IMR-90 (cell line): ENCODE measurements around the gene MEIS3. TPM values are rescaled to one million over a fixed set of nuclear protein-coding genes. Genes with fewer than 3 reads are reported as not detected.

Source experiments
- ATAC-seq: fragments of 200-7000 bp; cut with Tn5 transposase; 2 replicates; pipeline ENCODE4 v1.9.1; 2020; ENCODE audit warnings: low read depth, mild to moderate bottlenecking, moderate library complexity
- BruUV-seq: library from RNA; stranded (reverse); fragments of 400-500 nt; replicated peaks from 2 replicates; lab custom pipeline; 2021; lab: Mats Ljungman, UMichigan
- CTCF ChIA-PET: fragments of 300-600 bp; formaldehyde crosslinking; extraction: SDS; loops from one replicate; lab custom pipeline; 2021; ENCODE audit warnings: antibody characterized with exemption; lab: Yijun Ruan, JAX
- POLR2A ChIA-PET: fragments of 300-600 bp; sonication (Branson Sonifier 250); formaldehyde crosslinking; loops from one replicate; lab custom pipeline; 2022; ENCODE audit warnings: antibody characterized with exemption; ENCODE audit not compliant: unreplicated experiment; lab: Charles Lee
- DNase-seq: peaks from one replicate; pipeline ENCODE4 v3.0.0; 2013
- H2AFZ ChIP-seq: replicated peaks from 2 replicates; pipeline ENCODE3; 2013; ENCODE audit warnings: low read length, mild to moderate bottlenecking; ENCODE audit not compliant: poor library complexity
- H2AK5ac ChIP-seq: 2 replicates; pipeline ENCODE4 v1.6.1; 2013; ENCODE audit warnings: low read depth, low read length, inconsistent platforms
- H2AK9ac ChIP-seq: replicated peaks from 2 replicates; pipeline ENCODE3; 2013; ENCODE audit warnings: mild to moderate bottlenecking, low read depth, low read length, moderate library complexity; ENCODE audit not compliant: poor library complexity
- H2BK120ac ChIP-seq: 2 replicates; pipeline ENCODE4 v1.6.1; 2013; ENCODE audit warnings: low read depth, low read length, inconsistent platforms
- H2BK15ac ChIP-seq: 3 replicates; pipeline ENCODE4 v1.6.1; 2013; ENCODE audit warnings: low read depth, low read length, inconsistent platforms
- H2BK20ac ChIP-seq: 2 replicates; pipeline ENCODE4 v1.6.1; 2013; ENCODE audit warnings: low read depth, mild to moderate bottlenecking, inconsistent platforms, low read length, moderate library complexity
- H2BK5ac ChIP-seq: 2 replicates; pipeline ENCODE4 v1.6.1; 2013; ENCODE audit warnings: mild to moderate bottlenecking, low read depth, low read length, inconsistent platforms; ENCODE audit not compliant: poor library complexity, severe bottlenecking
- H3K14ac ChIP-seq: replicated peaks from 2 replicates; pipeline ENCODE4 v1.6.1; 2013; ENCODE audit warnings: low read depth, low read length, inconsistent platforms
- H3K18ac ChIP-seq: 2 replicates; pipeline ENCODE4 v1.6.1; 2013; ENCODE audit warnings: low read depth, low read length, control low read depth
- H3K23ac ChIP-seq: 2 replicates; pipeline ENCODE4 v1.6.1; 2013; ENCODE audit warnings: low read depth, low read length, inconsistent platforms
- H3K27ac ChIP-seq: 2 replicates; pipeline ENCODE4 v1.5.1; 2013; ENCODE audit warnings: mild to moderate bottlenecking, control low read depth, low read length; ENCODE audit not compliant: insufficient read depth
- H3K27me3 ChIP-seq: 2 replicates; pipeline ENCODE4 v1.6.1; 2013; ENCODE audit warnings: low read length; ENCODE audit not compliant: control insufficient read depth, insufficient read depth
- H3K36me3 ChIP-seq: 2 replicates; pipeline ENCODE4 v1.6.1; 2013; ENCODE audit warnings: low read length, mixed read lengths; ENCODE audit not compliant: control insufficient read depth, insufficient read depth
- H3K4ac ChIP-seq: 2 replicates; pipeline ENCODE4 v1.6.1; 2013; ENCODE audit warnings: low read depth, low read length, inconsistent platforms
- H3K4me1 ChIP-seq: 2 replicates; pipeline ENCODE4 v1.6.1; 2013; ENCODE audit warnings: low read length, mixed read lengths; ENCODE audit not compliant: control insufficient read depth, insufficient read depth
- H3K4me2 ChIP-seq: 2 replicates; pipeline ENCODE4 v1.6.1; 2013; ENCODE audit warnings: low read depth, mild to moderate bottlenecking, control low read depth, low read length, moderate library complexity
- H3K4me3 ChIP-seq: 2 replicates; pipeline ENCODE4 v1.5.1; 2013; ENCODE audit warnings: low read depth, mild to moderate bottlenecking, control low read depth, low read length, moderate library complexity; ENCODE audit not compliant: insufficient read depth
- H3K56ac ChIP-seq: 2 replicates; pipeline ENCODE4 v1.6.1; 2013; ENCODE audit warnings: low read length, inconsistent platforms; ENCODE audit not compliant: insufficient read depth; ENCODE audit errors: extremely low read depth
- H3K79me1 ChIP-seq, 2 experiments: 2 replicates each; pipeline ENCODE4 v1.6.1; 2013; ENCODE audit warnings: low read length in 2 of 2, inconsistent platforms in 1 of 2, low read depth in 1 of 2
- H3K9ac ChIP-seq: 2 replicates; pipeline ENCODE4 v1.6.1; 2013; ENCODE audit warnings: low read depth, low read length, control low read depth
- H3K9me1 ChIP-seq: 2 replicates; pipeline ENCODE4 v1.6.1; 2013; ENCODE audit warnings: low read length, inconsistent platforms; ENCODE audit not compliant: insufficient read depth
- H3K9me3 ChIP-seq: 2 replicates; pipeline ENCODE4 v1.6.1; 2013; ENCODE audit warnings: low read length; ENCODE audit not compliant: control insufficient read depth, insufficient read depth
- H4K20me1 ChIP-seq: 2 replicates; pipeline ENCODE4 v1.6.1; 2013; ENCODE audit warnings: low read length, inconsistent platforms; ENCODE audit not compliant: insufficient read depth
- H4K5ac ChIP-seq: 2 replicates; pipeline ENCODE4 v1.6.1; 2013; ENCODE audit warnings: mild to moderate bottlenecking, low read depth, low read length, control low read depth
- H4K8ac ChIP-seq, 2 experiments: 2 replicates each; pipeline ENCODE4 v1.6.1; 2013; ENCODE audit warnings: low read depth in 2 of 2, low read length in 2 of 2, control low read depth in 1 of 2, inconsistent platforms in 1 of 2
- H4K91ac ChIP-seq: 2 replicates; pipeline ENCODE4 v1.6.1; 2013; ENCODE audit warnings: low read depth, low read length, inconsistent platforms; ENCODE audit not compliant: insufficient read depth
- CEBPB ChIP-seq: IDR thresholded peaks from 2 replicates; pipeline ENCODE4 v1.6.1; 2012; ENCODE audit warnings: low read depth, low read length, improper control_type of control experiment
- FOS ChIP-seq: fragments of 150-350 bp; IDR thresholded peaks from 2 replicates; pipeline ENCODE4 v1.6.1; 2016; ENCODE audit warnings: low read depth, low read length
- MAFK ChIP-seq: IDR thresholded peaks from 2 replicates; pipeline ENCODE4 v1.6.1; 2012; ENCODE audit warnings: low read depth, low read length, improper control_type of control experiment
- MXI1 ChIP-seq: IDR thresholded peaks from 2 replicates; pipeline ENCODE4 v1.6.1; 2012; ENCODE audit warnings: low read depth, mild to moderate bottlenecking, low read length, moderate library complexity, borderline replicate concordance
- POLR2A ChIP-seq: IDR thresholded peaks from 2 replicates; pipeline ENCODE4 v1.6.1; 2012; ENCODE audit warnings: mild to moderate bottlenecking, low read depth, low read length
- RFX5 ChIP-seq: IDR thresholded peaks from 2 replicates; pipeline ENCODE4 v1.8.0; 2012; ENCODE audit warnings: low read depth, mild to moderate bottlenecking, low read length, moderate library complexity
- WGBS, 2 experiments: methylation state at CpG; one replicate each; pipeline versions ENCODE4 v1.1.5 to v1.1.7; 2013; ENCODE audit warnings: missing lambda C conversion rate in 2 of 2; ENCODE audit not compliant: insufficient read length in 1 of 2; ENCODE audit errors: extremely low coverage in 2 of 2; 5-methylcytosine and 5-hydroxymethylcytosine counted together
- dilution Hi-C: fragments of 300-500 bp; cut with HindIII; formaldehyde crosslinking; loops from one replicate; pipeline ENCODE4 v1.14.3; 2018; ENCODE audit warnings: low sequenced_read_pairs; ENCODE audit not compliant: unreplicated experiment
- in situ Hi-C: fragments of 300-500 bp; cut with MboI; formaldehyde crosslinking; loops from 3 replicates; pipeline ENCODE4 v1.14.3; 2019; ENCODE audit warnings: low sequenced_read_pairs, inconsistent platforms, mixed read lengths
- intact Hi-C: fragments of 100-400 bp; cut with micrococcal nuclease; formaldehyde crosslinking; loops from 2 replicates; pipeline ENCODE4 v1.10.0; 2022
- polyA plus RNA-seq, 3 experiments: library from polyadenylated mRNA; depleted of rRNA; stranded (reverse); fragments of >200 nt; gene quantifications; 2 replicates each; pipeline ENCODE4 v1.2.3, GENCODE V29; 2012; ENCODE audit warnings: low replicate concordance in 1 of 3
- total RNA-seq: library from RNA; depleted of rRNA; stranded (reverse); fragments of >200 nt; gene quantifications from 2 replicates; pipeline ENCODE4 v1.2.3, GENCODE V29; 2012
- TF ChIP-seq, protein P1 (sequence below): conservative IDR thresholded peaks from 2 replicates; pipeline ENCODE4 v1.5.1; 2012; ENCODE audit warnings: mild to moderate bottlenecking, low read depth, low read length, improper control_type of control experiment
- TF ChIP-seq, protein P2 (sequence below): fragments of 150-350 bp; IDR thresholded peaks from 2 replicates; pipeline ENCODE4 v1.6.1; 2017; ENCODE audit warnings: mild to moderate bottlenecking, antibody characterized with exemption, low read length, low read depth

MEIS3 gene
- total and polyA plus RNA-seq, 2 of the 4 experiments (the other 2 are of a cell fraction): 32.4 to 33.0 TPM

- no peak overlapping the region for H3K27ac ChIP-seq
These were observed 44.2 kb downstream of the MEIS3 start for GRCh38 chr19:47374876-47375693.

More at GRCh38 chr19:47374876-47375693, 44.2 kb downstream of the MEIS3 start:
- DNase-seq: no peak
- no peak overlapping the region for H3K18ac ChIP-seq
- H2AK5ac ChIP-seq: no peak overlapping the region
- H3K27me3 ChIP-seq: no peaks in the 10 kb centered on the region
- no peak overlapping the region for H3K23ac ChIP-seq
- peaks cover 70% of the 10 kb centered on the region for H3K36me3 ChIP-seq
- no peak overlapping the region for H3K56ac ChIP-seq
- dilution Hi-C loops (no loop called here), in situ Hi-C loops (no loop called here), intact Hi-C loops (no loop called here)
- TF ChIP-seq, protein P1, sequence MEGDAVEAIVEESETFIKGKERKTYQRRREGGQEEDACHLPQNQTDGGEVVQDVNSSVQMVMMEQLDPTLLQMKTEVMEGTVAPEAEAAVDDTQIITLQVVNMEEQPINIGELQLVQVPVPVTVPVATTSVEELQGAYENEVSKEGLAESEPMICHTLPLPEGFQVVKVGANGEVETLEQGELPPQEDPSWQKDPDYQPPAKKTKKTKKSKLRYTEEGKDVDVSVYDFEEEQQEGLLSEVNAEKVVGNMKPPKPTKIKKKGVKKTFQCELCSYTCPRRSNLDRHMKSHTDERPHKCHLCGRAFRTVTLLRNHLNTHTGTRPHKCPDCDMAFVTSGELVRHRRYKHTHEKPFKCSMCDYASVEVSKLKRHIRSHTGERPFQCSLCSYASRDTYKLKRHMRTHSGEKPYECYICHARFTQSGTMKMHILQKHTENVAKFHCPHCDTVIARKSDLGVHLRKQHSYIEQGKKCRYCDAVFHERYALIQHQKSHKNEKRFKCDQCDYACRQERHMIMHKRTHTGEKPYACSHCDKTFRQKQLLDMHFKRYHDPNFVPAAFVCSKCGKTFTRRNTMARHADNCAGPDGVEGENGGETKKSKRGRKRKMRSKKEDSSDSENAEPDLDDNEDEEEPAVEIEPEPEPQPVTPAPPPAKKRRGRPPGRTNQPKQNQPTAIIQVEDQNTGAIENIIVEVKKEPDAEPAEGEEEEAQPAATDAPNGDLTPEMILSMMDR: no peak
- no peak for TF ChIP-seq MXI1
- TF ChIP-seq FOS: no peak
- TF ChIP-seq POLR2A: no peak
- no peak for TF ChIP-seq RFX5
- TF ChIP-seq CEBPB: no peak
- TF ChIP-seq, protein P2, sequence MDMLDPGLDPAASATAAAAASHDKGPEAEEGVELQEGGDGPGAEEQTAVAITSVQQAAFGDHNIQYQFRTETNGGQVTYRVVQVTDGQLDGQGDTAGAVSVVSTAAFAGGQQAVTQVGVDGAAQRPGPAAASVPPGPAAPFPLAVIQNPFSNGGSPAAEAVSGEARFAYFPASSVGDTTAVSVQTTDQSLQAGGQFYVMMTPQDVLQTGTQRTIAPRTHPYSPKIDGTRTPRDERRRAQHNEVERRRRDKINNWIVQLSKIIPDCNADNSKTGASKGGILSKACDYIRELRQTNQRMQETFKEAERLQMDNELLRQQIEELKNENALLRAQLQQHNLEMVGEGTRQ: no peak
- TF ChIP-seq MAFK: no peak
- POLR2A ChIA-PET: no interaction called here
- H3K79me1 ChIP-seq: peaks cover 7 to 19% of the 10 kb centered on the region in 2 experiments; a peak in 3 of 4 replicates
- no peak overlapping the region for H2AFZ ChIP-seq
- no peak overlapping the region for H3K9ac ChIP-seq
- H3K9me3 ChIP-seq: no peaks in the 10 kb centered on the region
- H4K91ac ChIP-seq: no peak overlapping the region
- BruUV-seq: no TSS peak
- H4K8ac ChIP-seq: no peak overlapping the region
- H3K9me1 ChIP-seq: 0 out of 2 replicates have a peak, but pooled peaks cover 5% of the 10 kb centered on the region
- 97% methylated on average over 9 of the region's 30 CpGs; no CpG with 5 or more reads in 1 of the 2 experiments for WGBS, 2 experiments
- no peak overlapping the region for H2BK20ac ChIP-seq
- peaks cover 2% of the 10 kb centered on the region for H3K4me1 ChIP-seq
- no peak overlapping the region for H2BK15ac ChIP-seq
- H4K5ac ChIP-seq: no peak overlapping the region
- H3K14ac ChIP-seq: no peak overlapping the region
- H3K4me2 ChIP-seq: no peak overlapping the region
- CTCF ChIA-PET: no interaction called here
- H2BK120ac ChIP-seq: no peak overlapping the region
- H2AK9ac ChIP-seq: peak overlapping the region; percentile 42
- H2BK5ac ChIP-seq: no peak overlapping the region
- no peak overlapping the region for H3K4me3 ChIP-seq
- no peak overlapping the region for H3K4ac ChIP-seq
- ATAC-seq: no peak
- peaks cover 18% of the 10 kb centered on the region; the same call in 1 of the 2 replicates for H4K20me1 ChIP-seq
